Left renal cortex interstitium (tissue), 4 donors: Measurements from ENCODE around the gene LPCAT1. TPM values are rescaled to one million over a fixed set of nuclear protein-coding genes. Genes with fewer than 3 reads are reported as not detected.

Experiments used
- DNase-seq, 4 donors: peaks; one replicate each; pipeline ENCODE4 v3.0.0-alpha.2; 2013; ENCODE audit warnings: low read depth in 4 of 4, low spot score in 2 of 4, missing footprints in 1 of 4
- polyA plus RNA-seq, 4 donors: library from polyadenylated mRNA; unstranded; fragments of 120-200 nt; gene quantifications; one replicate each; pipeline ENCODE4 v1.2.1, GENCODE V29; 2013; ENCODE audit not compliant: insufficient read length in 4 of 4

Gene LPCAT1
- polyA plus RNA-seq, 4 donors, result 40.6 to 48.3 (median 43.6) TPM

- DNase-seq, result no peak
These were observed 31.4 kb upstream of the LPCAT1 start for GRCh38 chr5:1555011-1555807.

GRCh38 chr5:1554410-1554967 lies 30.7 kb upstream of the LPCAT1 start:
- no peak for DNase-seq

DNA sequence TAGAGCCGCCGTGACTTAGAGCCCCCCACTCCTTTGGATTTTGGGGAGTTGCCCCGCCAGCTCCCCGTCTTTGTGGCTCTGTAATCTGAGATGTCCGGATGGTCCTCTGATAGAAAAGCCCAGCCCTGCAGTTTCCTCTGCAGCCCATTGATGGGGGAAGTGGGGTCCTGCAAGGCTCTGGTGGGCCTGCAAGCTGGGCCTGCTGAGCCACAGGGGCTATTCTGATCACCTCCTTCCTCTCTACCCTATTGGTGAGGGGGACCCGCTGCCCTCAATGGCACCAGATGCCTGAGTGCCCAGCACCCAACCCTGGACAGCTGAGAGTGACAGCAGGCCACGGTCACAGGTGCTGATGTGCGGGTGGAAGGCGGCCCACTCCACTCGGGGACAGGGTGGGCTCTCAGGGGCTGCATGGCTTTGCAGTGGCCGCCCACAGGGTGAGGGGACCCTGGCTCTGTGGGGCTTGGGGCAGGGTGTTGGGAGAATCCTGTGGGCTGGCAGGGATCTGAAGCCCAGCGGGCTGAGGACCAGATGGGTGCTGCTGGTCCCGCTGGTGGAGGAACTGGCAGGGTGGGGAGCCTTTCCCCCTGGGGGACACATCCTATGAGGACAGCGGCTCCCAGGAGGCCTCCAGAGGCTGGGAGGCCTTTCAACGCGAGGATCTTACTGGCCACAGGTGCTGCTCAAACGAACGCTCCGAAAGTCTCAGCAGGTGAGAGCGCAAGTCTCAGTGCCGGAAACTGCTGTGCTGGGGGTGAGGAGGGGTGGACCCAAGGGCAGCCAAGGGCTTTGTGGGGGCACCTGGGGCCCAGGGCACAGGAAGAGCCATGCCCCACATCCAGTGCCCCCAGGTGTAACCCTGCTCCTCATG lies 30.0 kb upstream of the LPCAT1 start:
- no peak for DNase-seq

DNA sequence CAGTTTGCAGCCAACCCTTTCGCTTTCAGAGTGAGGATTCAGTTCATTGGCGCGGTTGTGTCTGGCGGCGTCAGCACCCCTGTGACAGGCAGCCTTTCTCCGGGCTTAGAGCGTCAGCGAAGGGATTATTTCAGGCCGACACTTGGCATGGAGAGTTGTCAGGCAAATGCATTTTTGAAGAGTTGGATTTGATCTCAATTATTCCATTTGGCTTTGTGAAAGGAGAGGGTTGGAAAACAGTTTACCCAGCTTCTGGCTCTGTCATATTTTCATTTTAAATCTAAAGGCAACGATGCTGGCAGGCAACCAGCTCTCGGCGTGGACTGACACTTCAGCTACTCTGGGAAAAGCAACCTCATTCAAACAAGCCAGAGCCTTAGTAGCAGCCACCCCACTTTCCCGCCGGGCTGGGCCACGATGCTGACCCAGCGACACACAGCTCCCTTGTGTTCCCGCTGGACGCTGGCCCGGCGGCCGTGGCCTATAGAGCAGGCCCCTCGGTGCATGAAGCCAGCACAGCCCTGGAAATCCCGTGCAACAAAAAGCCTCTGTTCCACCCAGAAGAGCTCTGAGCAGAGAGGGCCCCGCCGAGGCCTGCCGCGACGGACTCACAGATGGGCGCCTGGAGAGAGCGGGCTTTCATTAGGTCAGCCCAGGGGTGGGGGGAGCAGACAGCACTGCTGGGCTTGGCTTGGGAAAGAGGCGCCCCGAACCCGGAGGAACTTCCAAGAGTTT lies 28.9 kb upstream of the LPCAT1 start:
- DNase-seq, result no peak

DNA sequence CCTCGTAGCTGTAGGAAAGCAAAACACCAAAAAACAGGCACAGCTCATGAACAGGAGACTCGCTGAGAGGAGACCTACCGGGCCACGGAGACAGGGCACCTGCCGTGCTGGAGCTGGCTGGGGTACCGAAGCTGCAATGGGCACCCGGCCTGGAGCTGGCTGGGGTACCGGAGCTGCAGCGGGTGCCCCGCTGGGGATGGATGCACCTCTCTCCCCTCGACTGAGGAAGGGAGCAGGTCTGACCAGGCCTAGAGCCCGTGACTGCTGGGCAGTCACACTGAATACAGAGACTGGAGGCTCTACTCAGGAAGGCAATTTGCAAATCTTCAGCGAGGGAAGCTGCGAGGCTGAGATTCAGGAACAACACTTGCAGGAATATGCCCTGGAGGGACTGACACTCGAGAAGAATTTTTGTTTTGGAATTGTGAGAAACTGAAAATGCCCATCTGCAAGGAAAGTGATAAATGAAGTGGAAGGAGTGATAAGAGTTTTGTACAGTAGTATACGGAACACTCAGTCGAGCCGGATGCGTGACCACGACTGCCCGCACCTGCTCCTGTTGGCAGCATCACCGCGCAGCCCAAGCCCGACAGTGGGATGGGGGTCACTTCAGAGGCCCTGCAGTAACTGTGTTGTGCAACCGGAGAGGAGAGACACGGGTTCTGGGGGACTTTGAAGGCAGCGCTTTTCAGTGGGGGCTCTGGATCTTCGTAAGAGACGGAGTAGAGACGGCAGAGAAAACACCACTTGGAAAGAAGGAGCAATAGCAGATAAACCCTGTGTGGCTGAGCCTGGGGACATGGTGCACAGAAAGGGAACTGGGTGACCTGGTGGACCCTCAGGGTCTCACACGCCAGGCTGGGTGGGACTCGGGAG lies 27.9 kb upstream of the LPCAT1 start:
- DNase-seq, result no peak

DNA sequence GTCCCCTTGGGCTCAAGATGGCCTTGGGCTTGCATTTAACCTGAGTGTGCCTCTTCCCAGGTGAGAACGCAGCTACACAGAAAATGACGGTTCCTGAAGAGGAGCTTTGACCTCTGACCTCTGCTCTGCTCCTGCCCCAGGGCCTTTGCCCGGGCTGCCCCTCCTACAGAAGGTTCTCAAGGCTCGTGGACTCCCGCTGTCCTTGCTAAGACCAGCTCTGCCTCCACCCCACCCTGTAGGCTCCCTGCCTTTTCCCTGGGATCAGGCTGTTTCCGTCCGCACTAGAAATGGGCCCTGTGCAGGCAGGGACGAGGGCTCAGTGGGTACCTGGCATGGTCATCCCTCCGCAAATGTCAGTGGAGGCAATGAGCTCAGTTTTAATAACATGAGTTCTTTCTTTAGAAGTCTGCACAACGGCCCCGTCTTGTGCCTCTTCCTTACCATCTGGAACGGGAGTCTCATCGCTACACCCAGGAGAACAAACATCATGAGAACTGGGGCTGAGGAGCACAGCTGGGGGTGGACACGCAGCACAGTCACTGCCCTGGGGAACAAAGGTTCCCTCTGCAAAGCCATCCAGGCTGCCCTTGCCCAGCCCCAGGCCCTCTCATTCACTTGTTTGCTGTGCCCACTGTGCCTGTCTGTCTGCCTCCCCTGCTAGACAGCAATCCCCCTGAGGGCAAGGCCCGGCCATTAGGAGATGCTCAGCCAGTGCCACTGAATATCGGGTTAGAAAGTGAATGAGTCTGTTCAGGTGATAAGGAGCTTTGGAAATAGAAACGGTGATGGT lies 26.7 kb upstream of the LPCAT1 start:
- DNase-seq, result no peak

DNA sequence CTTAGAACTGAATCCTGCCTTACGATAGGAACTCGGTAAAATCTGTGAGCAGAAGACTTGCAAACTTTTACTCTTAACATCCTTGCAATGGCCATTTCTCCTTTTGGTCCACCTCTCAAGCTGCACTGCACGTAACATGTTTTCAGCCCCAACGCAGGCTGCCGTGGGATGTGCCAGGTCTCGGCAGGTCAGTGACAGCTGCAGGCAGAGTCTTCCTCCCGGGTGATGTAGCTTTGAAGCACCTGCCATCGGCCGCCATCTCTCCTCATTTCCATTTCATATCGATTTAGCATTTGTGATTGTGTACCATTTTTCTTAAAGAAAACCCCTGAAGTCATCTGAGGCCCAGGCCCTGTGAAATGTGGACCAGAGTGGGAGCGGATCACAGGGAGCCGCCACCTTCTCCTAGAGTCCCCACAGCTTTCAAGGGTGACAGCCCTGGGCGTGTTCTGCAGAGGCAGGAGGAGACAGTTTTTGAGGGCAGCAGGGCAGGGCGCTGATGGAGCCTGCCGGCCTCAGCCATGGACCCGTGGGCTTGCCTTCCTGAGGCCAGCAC lies 25.8 kb upstream of the LPCAT1 start:
- DNase-seq, result no peak

DNA sequence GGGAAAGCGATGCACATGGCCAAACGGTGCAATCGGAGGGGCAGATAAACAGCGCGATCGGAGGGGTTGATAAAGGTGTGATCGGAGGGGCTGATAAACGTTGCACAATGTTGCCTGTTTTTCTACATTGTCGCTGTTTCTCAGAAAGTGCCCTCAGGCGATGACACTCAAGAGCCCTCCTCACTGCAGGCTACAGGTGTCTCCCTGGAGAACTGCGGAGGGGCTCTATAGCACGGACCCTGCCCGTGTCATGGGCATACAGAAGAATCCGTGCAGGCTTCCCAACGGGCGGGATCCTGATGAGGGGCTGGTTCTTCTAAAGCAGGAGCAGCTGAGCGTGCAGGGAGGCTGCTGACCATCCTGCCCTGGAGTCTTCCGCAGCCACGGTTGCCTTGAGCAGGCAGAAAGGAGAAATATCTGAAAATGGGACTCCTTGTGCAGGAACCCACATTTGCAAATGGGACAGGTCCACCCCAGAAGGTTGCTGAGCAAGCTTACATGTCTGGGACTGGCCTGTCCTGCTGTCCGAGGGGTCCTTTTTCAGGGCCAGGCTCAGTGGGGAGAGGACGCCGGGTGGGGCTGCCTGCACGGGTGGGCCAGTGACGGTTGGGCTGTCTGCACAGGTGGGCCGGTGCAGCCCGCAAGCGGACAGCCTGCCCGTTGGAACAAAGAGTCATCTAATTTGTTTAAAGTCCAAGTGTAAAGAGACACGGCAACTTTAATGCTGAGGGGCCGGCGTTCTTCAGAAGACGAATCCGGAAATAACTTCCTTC lies 25.1 kb upstream of the LPCAT1 start:
- DNase-seq, result no peak

DNA sequence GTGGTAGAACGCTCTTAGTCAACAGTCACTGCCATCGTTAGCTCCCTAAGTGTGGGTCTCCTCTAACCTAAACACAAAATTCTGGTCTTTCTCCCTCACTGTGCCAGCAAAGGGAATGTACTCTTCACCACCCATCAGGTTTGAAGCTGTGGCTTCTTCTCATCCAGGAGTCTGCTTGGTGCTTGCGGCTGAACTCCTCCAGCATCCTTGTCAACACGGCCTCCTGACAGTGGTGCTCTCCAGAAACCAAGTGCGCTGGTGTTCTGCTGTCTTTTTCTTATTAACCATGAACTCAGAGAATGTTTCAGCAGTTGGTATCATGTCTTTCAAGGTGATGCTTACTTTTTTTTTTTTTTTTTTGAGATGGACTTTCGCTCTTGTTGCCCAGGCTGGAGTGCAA lies 23.9 kb upstream of the LPCAT1 start:
- no peak for DNase-seq

- no peak for DNase-seq
These were observed 23.5 kb upstream of the LPCAT1 start for GRCh38 chr5:1547236-1547635.

GRCh38 chr5:1546556-1546955 lies 22.8 kb upstream of the LPCAT1 start:
- no peak for DNase-seq

DNA sequence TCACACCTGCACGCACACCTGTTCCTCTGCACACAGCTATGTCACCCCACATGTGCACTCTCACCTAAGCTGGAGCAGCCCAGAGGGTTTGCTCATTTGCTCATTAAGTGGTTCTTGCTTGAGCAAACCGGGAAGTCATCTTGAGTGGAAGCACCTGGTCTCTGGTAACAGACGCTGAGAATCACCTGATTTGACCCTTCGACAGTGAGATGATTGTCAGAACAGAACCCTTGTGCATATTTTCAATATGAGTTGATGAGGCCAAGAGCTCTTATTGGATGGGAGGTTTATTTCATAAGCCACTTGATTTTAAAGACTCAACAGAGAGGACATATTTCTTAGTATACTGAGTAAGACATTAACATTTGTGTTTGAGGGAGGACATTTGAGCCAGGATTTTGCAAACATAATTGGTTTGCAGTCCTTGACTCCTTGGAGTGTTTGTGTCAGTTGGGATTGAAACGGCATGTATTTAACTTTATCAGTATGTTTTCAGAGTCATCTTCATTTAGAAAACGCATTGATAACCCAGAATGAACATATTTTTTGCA lies 22.1 kb upstream of the LPCAT1 start:
- no peak for DNase-seq

GRCh38 chr5:1545126-1545804 lies 21.5 kb upstream of the LPCAT1 start:
- no peak for DNase-seq

DNA sequence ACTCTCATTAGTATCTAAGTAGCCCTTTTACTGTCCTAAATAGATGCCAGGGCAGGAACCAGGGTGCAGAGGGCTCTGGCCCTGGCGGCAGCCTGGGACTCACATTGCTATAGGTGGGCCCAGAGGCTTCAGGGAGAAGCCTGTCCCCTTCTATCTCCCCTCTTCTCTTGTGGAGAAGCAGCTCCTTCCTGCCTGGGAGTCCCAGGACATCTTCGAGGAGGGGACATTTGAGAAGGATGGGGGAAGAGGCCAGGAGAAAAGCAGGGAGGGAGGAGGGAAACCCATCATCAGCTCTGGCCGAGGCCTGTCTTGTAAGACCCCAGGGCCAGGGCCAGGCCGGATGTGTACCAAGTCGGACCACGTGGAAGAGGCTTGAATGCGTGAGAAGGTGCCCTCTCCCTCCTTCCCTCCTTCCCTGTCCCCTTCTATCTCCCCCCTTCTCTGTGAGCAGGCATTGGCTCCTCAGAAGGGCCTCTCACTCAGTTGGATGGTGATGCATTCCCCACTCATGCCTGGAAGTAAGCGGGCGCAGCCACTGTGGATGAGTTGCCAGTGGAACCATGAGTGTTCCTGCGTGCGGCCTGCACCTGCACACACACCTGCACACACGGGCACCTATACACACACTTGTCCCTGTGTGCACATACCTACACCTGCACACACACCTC lies 20.7 kb upstream of the LPCAT1 start:
- no peak for DNase-seq

DNA sequence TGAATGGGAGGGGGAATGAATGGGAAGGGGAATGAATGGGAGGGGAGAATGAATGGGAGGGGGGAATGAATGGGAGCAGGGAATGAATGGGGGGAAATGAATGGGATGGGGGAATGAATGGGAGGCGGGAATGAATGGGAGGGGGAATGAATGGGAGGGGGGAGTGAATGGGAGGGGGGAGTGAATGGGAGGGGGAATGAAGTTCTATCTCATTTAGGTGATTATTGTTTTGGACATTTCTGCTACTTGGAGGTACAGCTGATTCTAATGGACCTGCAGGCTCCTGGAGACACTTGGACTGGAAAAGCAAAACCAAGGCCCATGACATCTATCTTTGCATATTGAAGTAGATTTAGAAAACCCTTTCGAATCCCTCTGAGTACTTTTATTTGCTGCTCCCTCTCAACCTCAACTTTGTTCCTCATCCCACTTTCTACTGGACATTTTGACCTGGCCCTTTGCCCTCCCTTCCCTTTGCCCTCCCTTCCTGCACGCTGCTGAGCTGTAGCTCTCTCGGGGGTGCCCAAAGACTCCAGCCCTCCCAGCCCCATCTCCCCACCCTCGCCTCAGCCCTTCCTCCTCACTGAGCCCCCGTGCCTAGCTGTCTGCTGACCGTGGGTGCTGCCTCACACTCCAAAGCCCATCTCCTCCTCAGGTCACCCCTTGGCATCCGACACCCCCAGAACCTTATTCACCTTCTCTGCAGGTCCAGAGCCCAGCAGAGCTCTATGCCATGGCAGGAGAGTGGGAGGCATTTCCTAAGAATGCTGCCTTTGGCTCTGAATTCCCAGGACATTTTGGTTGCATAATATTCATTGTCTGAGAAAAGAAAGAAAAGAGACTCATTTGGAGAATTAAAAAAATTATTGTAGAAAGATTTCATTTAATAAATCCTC lies 19.9 kb upstream of the LPCAT1 start:
- no peak for DNase-seq

DNA sequence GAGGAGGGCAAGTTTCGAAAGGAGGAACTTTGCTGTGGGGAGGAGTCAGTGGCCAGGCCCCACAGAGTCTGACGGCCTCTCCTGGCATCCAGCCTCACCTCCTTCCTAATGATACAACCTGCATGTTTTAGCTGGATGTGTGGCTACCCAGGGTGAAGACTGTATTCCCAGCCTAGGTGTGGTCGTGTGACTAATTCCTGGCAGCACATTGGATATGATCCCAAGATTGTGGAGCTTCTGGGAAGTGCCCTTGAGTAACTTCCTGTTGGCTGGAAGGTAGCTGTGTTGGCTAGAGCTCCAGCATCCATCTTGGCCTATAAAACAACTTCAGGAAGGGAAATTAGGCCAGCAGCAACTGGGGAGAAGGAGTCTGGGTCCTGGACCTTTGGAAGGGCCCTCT lies 19.0 kb upstream of the LPCAT1 start:
- no peak for DNase-seq
